GM21367 (cell line): ENCODE data around the gene IPP.
"Not testable (repeated sequence)": the region's sequence is repeated elsewhere in the genome, so short reads cannot be mapped to it uniquely, and the experiment has no call there.

Source experiments
- ATAC-seq: cut with Tn5 transposase; IDR thresholded peaks from one replicate; pipeline ENCODE4 v1.9.1; 2021; ENCODE audit not compliant: unreplicated experiment

Gene IPP

DNA sequence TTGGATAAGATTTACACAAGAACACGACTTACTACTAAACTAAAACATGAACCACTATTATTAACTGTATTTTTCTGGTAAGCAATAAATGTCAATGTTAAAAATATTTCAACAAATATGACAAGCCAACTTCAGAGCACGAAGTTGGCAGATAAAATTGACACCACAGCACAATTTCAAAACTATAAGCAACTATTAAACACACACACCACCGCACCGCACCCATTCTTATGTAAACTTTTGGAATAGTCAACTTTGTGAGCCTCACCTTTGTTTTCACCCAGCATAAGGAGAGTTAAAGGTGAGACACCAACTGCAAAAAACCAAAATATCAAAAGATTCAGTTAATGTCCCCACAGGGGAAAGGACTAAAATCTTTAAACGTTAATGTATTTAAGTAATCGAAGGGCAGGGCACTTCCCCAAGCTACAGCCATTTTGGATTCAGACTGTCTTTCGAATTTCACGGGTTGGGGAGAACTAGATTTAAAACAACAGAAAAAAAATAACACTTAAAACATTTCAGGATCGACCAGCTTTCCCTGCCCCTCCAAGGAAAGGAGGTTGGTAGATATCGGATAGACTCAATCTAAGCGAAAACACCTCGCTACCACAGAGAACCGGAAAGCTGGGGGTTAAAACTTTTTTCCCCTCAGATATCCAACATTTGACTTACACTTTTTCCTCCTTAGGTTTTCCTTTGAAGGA is 65.0 kb downstream of the IPP start:
- ATAC-seq, result no peak

DNA sequence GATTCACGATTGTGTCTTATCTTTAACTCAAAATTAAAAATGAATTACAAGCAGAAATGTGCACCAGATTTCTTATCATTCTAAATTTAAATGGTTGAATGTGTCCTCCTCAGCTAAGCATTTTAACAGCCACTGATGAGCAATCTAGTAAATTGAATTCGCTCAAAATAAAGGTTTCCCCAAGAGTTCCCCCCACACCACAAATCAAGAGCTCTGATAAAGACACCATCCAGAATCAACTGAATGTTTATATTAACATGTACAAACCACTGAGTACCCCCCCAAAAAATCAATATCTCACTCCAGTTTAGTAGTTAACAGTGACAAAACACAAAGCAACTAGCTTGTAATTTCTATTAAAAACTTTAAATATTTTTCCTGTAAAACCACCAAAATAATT is 66.1 kb downstream of the IPP start:
- no peak for ATAC-seq

DNA sequence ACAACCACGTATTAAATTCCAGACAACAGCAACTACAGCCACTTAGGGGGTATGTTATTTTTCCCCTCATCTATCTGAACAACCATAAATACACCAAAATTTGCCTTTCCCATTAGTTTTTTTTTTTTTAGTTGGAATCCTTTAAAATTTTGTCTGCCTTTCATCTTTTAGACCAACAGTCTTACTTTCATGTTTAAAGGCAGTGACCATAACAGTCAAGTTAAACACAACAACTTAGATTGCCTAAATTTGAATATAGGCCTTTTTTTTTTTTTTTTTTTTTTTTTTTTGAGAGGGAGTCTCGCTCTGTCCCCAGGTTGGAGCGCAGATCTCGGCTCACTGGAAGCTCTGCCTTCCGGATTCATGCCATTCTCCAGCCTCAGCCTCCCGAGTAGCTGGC is 67.5 kb downstream of the IPP start:
- no peak for ATAC-seq

DNA sequence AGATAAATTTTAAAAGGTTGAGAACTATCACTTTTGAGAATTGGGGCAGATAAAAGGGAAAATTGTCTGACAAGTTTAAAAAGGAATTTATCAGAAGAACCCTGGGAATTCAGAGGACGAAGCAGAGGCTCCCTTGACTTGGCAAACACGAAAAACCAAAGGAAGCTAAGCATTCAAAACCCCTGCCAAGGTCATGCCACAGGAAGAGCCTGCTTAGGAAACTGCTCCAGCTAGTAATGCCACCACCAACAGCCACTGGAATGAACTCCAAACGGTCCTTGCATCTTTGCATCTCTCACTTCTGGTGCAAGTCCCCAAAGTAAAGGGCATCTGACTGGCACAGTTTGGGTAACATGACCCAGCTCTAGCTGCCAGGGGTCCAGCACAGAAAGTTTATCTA is 71.3 kb downstream of the IPP start:
- ATAC-seq, result no peak

DNA sequence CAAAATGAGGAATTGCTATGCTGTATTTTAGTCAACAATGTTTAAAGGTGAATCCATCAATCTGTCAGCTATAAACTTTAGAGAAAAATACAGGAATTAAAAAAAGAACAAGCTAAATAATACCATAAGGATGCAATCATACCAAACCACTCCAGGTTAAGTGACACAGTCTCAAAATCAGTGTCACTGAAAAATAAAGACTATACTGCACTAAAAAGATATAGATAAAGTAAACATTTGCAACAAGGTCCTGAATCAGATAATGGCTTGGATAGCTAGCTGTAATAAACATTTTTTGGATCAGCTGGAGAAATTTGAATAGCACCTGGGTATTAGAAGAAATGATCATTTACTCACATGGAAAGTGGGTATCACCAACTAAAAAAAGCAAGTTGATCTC is 72.0 kb downstream of the IPP start:
- ATAC-seq, result no peak

DNA sequence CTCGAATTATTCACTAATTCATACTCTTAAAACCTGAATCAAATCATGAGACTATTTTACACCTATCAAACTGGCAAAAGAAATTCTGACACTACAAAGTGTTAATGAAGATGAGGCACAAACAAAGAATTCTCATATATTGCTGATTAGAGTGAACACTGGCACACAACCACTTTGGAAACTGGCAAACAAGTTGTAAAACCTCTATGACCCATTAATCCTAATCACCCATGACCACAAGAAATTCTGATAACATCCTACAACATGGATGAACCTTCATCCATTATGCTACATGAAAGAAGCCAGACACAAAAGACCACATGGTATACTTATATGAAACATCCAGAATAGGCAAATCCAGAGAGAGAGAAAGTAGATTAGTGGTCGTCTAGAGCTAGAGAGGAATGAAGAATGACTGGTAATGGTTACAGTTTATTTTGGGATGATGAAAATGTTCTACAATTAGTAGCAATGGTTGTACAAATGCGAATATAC is 72.7 kb downstream of the IPP start:
- ATAC-seq, result no peak

DNA sequence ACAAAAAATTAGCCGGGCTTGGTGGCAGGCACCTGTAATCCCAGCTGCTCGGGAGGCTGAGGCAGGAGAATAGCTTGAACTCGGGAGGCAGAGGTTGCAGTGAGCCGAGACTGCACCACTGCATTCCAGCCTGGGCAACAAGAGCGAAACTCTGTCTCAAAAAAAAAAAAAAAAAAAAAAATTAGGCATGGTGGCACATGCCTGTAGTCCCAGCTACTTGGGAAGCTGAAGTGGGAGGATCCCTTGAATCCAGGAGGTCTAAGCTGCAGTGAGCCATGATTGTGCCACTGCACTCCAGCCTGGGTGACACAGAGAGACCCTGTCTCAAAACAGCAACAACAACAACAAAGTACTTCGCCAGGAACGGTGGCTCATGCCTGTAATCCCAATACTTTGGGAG is 73.9 kb downstream of the IPP start:
- not testable (repeated sequence) for ATAC-seq

DNA sequence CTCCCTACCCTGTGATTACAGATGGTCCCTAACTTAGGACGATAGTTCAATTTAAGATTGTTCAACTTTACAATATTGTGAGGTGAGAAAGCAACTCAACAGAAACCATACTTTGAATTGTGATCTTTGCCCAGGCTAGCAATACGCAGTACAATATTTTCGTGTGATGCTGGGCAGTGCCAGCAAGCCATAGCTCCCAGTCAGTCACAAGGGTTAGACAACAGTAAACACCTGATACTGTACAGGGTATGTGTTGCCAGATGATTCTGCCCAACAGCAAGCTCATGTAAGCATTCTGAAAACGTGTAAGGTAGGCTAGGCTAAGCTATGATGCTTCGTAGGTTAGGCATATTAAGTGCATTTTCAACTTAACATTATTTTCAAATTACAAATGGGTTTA is 76.0 kb downstream of the IPP start:
- ATAC-seq, result no peak

DNA sequence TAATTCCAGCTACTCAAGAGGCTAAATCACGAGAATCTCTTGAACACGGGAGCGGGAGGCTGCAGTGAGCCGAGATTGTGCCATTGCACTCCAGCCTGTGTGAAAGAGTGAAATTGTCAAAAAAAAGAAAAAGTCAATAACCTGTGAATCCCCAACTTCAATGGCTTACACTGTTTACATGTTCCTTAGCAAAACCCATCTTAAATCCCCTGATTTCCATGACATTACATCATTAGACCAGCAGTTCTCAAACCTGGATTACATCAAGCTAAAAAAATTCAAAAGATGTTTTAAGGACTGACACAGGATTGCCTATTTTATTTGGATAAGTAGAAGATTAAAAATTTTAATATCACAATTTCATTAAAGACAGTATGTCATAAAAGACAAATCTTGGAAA is 76.5 kb downstream of the IPP start:
- ATAC-seq, result no peak

DNA sequence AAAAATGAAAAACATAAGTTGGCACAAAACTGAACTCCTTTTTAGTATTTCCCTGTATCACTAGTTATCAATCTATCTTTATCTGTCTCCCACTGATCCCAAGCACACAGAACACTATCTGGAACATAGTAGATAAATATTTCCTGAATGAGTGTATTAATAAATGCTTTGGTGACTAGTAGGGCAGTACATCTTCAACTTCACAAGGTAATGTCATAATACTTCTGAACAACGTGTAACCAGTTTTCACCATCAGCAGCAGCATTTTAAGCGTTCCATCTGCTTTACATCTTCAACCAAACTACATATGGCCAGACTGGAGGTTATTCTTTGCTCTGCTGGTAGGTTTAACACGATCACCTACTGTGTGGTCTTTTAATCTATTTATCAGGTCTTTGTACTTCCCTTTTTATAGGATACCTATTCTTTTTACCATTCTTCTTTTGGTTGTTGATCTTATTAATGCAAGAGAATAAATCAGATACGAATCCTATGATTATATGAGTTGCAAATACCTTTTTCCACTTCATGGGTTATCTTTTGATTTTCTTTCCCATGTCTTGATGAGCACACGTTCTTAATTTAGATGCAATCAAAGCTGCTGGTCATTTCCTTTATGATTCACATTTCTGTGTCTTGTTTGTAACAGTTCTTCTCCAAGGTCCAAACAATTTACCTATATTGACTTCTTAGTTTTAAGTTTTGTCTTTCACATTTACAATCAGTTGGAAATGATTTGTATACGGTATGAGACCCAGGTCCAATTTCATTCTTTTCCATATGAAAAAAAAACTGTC is 80.4 kb downstream of the IPP start:
- ATAC-seq, result no peak

DNA sequence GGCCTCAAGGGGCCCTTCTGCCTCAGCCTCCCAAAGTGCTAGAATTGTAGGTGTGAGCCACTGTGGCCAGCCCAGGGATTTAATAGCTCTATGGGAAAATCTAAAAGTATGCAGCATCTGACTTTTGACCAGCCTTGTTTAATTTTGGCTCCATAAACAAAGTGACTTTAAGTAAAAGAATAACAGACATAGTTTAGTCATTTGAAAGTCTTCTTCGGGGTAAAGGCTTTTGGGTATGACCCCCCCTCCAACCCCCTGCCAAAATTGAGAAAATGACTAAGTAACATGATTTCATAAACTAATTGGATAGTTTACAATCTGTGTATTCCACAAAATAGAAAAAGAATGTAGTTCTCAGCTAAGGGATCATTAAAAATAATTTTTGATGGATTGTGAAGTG is 81.1 kb downstream of the IPP start:
- no peak for ATAC-seq

DNA sequence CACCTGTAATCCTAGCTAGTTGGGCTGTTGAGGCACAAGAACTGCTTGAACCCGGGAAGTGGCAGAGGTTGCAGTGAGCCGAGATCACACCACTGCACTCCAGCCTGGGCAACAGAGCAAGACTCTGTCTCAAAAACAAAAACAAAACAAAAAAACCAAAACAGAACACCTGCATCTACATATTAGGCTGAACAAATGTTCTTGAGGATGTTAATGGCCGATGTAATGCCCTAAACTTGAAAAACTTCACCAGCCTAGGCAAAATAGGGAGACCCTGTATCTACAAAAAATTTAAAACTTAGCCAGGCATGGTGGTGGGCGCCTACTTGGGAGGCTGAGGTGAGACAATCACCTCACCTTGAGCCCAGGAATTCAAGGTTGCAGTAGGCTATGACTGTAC is 81.9 kb downstream of the IPP start:
- ATAC-seq, result no peak

DNA sequence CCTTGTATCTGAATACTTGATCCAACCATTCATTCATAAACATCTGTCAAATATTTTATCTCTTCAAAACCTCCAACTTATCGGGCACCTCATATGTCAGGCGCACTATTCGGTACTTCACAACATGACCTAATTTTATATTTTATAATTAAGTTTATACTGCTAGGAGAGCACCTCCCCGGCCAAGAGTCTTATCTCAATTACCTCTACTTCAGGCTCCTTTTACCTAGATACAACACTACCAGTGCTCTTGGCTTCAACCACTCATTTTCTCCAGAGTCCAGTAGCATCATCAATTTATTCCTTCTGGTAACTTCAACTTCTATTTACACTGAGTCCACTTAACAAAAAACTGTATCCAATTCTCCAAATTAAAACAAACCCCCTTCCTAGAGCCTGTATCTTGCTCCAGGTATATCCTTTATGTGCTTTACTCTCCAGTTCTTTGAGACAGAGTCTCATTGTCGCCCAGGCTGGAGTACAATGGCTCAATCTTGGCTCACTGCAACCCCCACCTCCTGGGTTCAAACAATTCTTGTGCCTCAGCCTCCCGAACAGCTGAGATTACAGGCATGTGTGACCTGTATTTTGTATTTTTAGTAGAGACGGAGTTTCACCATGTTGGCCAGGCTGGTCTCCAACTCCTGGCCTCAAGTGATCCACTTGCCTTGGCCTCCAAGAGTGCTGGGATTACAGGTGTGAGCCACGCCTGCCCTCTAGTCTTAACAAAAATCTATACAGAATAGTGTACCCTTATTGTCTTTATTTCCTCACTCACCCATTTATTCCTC is 82.9 kb downstream of the IPP start:
- no peak for ATAC-seq

DNA sequence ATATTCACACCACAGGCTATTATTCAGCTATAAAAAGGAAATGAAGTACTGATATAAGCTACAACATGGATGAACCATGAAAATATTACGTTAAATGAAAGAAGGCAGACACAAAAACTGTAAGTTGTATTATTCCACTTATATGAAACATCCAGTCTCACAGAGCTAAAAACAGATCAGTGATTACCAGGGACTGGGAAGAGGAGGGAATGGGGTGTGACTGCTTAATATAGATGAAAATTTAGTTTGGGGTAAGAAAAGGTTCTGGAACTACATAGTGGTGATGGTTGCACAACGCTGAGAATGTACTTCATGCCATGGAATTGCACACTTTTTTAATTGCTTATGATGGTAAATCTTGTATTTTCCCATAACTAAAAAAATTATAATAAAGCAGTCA is 83.6 kb downstream of the IPP start:
- no peak for ATAC-seq

DNA sequence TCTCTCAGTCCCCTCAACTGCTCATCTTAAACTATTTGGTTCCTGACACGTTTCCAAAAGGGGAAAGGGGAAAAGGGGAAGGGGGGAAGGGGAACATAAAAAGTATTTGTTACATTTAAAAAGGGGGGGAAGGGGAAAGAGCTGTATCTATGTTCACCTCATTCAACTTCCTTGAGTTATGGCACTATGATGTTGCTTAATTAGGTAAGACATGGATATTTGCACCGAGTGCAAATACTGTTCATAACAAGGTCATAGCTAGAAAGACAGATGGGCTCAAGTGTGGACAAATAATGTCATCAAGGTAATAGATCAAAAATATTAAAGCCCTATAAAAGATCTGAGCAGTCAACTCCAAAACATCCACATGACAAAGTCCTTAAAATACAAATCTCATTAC is 90.1 kb downstream of the IPP start:
- ATAC-seq, result no peak

DNA sequence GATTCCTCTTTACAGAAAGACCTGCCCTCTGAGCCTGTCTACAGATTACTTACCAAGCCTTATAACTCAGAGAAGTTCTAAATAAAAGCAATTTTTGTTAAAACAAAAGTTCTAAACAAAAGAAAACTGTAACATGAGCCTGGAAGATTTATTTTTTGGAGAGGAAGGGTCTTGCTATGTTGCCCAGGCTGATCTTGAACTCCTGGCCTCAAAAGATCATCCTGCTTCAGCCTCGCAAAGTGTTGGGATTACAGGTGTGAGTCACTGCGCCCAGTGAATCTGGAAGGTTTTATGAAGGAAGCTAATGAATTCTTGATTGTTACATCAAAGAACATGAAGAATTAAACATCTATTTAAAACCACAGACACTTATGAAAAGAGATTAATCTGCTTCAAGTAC is 91.2 kb downstream of the IPP start:
- ATAC-seq, result no peak

DNA sequence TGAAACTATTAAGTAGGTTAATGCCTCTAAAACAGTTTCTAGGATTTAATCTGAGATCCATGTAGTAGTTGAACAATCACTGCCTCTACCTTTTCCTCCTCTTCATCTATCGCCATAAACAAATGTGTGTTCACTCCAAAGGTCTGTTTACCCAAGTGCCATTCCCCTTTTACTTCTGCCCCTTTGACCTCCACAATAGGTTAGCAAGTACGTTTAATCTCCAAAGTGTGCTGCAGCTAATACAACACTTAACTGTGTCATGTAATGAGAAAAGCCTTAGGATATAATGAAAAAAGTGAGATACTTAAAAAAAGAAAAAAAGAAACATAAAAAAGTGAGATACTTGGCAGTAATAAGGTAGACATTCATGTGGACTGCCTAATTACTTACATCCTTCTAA is 92.3 kb downstream of the IPP start:
- no peak for ATAC-seq

DNA sequence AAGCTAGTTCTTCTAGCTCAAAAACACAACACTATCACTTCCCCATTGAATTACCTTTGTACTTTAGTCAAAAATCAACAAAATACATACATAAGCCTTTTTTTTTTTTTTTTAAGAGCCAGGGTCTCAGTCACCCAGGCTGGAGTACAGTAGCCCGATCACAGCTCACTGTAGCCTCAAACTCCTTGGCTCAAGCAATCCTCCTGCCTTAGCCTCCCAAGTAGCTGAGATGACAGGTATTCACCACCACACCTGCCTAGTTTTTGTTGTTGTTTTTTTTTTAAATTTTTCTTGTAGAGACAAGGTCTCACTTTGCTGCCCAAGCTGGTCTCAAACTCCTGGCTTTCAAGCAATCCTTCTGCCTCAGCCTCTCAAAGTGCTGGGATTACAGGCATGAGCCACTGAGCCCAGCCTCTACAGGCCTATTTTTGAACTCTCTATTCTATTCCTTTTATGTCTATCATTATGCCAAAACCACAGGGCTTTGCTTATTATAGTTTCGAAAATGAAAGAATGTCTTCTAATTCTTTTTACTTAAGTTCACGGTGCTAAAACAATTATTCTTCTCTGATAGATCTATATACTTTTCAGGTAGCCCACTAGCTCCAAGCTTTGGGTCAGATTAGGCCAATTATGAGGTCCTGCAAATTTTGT is 93.8 kb downstream of the IPP start:
- ATAC-seq, result no peak

DNA sequence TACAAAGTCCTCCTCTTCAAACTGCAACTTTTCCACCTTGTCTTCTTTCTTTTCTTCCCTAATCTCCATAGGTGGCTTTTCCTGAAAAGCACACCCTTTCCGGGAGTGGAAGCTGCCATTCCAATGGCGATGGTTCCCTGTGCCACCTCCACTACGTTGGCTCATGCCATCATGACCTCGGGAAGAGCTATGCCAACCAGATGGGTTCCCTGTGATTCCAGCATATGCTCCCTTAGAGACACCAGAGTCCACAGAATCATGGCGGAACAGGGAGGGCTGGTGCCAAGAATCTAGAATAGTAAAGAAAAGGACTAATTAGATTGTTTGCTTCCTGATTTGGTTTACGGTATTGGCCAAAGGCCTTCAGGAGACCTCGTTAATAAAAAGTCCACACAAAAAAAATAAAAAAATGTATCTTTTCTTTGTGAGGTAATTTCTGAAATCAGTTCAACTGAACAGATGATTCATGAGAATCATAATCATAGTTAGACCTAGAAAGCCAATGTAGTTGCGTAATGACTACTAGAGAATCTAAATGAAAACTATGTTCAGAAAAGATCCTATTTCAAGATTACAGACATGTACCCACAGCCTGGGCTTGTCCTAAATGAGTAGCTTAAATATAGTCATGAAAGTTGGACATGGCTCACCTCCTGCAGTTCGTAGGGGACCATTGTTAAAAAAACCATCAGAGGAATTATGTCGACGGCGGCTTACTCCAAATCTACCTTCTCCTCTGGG is 95.7 kb downstream of the IPP start:
- ATAC-seq, result no peak
